Subcutaneous adipose tissue (tissue), 4 donors: Measurements from ENCODE around the gene TUB. TPM values are rescaled to one million over a fixed set of nuclear protein-coding genes. Genes with fewer than 3 reads are reported as not detected.

Experiments used
- CTCF ChIP-seq: fragments of 450-650 bp; IDR thresholded peaks from one replicate; pipeline ENCODE4 v1.5.1; 2016; ENCODE audit warnings: low read depth, mild to moderate bottlenecking, control low read depth, antibody characterized with exemption, moderate library complexity
- total RNA-seq, 4 donors: library from RNA; depleted of rRNA; stranded (reverse); fragments of >200 nt; gene quantifications; one replicate each; pipeline ENCODE4 v1.1.0, GENCODE V29; 2016

Gene TUB
- total RNA-seq, 4 donors from 2014 or later: 4.2 to 9.8 (median 8.4) TPM

DNA sequence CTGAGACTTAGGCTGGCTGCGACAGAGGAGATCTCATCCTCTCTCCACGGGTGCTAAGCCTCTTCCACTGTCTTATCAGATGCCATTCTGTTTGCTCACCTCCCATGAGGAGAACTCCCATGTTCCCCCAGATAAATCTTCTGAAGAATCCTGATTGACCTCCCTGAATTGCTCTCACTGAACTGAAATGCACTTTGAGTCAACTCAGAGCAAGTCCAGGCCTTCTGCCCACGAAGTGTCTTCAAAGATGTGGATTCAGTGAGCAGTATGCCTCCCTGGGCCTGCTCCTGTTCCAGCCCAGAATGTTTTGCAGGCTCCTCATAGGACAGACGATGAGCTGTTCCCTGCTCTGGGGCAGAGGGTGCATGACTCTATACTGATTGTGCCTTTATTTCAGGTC is 17.4 kb downstream of the TUB start:
- TF ChIP-seq CTCF: no peak

- no peak for TF ChIP-seq CTCF
These were observed 17.9 kb downstream of the TUB start for GRCh38 chr11:8098879-8099278.

GRCh38 chr11:8099291-8099899 is 18.4 kb downstream of the TUB start:
- TF ChIP-seq CTCF: no peak

GRCh38 chr11:8100158-8100557 is 19.1 kb downstream of the TUB start:
- TF ChIP-seq CTCF: no peak

DNA sequence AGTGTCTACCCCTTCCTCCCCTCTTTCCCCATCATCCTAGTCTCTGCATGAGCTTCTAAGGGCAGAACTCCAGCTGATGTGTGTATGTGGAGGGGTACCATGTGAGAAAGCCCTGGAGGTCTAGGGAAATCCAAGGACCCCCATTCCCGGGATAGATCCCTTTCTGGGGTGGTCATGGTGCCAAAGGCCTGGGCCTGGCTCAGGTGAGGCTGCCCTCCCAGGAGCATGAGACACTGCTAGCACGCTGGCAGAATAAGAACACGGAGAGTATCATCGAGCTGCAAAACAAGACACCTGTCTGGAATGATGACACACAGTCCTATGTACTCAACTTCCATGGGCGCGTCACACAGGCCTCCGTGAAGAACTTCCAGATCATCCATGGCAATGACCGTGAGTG is 19.6 kb downstream of the TUB start:
- no peak for TF ChIP-seq CTCF

GRCh38 chr11:8101421-8101820 is 20.4 kb downstream of the TUB start:
- TF ChIP-seq CTCF: no peak

GRCh38 chr11:8102296-8102915 is 21.4 kb downstream of the TUB start:
- TF ChIP-seq CTCF: no peak
